Tibial nerve (tissue), 4 donors: ENCODE measurements around the gene FGA. TPM values are rescaled to one million over a fixed set of nuclear protein-coding genes. Genes with fewer than 3 reads are reported as not detected.

Experiments used
- DNase-seq, 2 donors: peaks; one replicate each; pipeline ENCODE4 v3.0.0-alpha.2; 2019; ENCODE audit warnings: low spot score in 2 of 2
- H3K27ac ChIP-seq, 4 donors: fragments of 200-600 bp; sonication (generic) in 3 of 4; one replicate each; pipeline ENCODE4 v1.5.1; 2017 to 2019; ENCODE audit warnings: mild to moderate bottlenecking in 1 of 4
- H3K27me3 ChIP-seq, 2 donors: fragments of 200-600 bp; sonication (generic) in 1 of 2; one replicate each; pipeline versions ENCODE4 v1.5.1 to v1.6.0; 2017 to 2019
- H3K36me3 ChIP-seq, 3 donors: fragments of 200-600 bp; sonication (generic); one replicate each; pipeline ENCODE4 v1.5.1; 2018 to 2019
- H3K4me1 ChIP-seq, 4 donors: fragments of 200-600 bp; sonication (generic) in 3 of 4; one replicate each; pipeline ENCODE4 v1.5.1; 2017 to 2019
- H3K4me3 ChIP-seq, 4 donors: fragments of 200-600 bp; sonication (generic) in 3 of 4; one replicate each; pipeline ENCODE4 v1.5.1; 2017 to 2019; ENCODE audit warnings: mild to moderate bottlenecking in 1 of 4, moderate library complexity in 1 of 4
- H3K9me3 ChIP-seq, 4 donors: fragments of 200-600 bp; sonication (generic) in 3 of 4; one replicate each; pipeline ENCODE4 v1.5.1; 2017 to 2019
- CTCF ChIP-seq, 5 experiments: fragments of 200-600 bp in 3 of 5; fragments of 450-650 bp in 2 of 5; sonication (generic) in 3 of 5; IDR thresholded peaks; one replicate each; pipeline ENCODE4 v1.5.1; 2016 to 2019; ENCODE audit warnings: antibody characterized with exemption in 5 of 5, mild to moderate bottlenecking in 3 of 5, moderate library complexity in 2 of 5
- EP300 ChIP-seq, 2 donors: sonication (generic); formaldehyde crosslinking; IDR thresholded peaks; one replicate each; pipeline ENCODE4 v1.6.1; 2017; ENCODE audit warnings: antibody characterized with exemption in 2 of 2, mild to moderate bottlenecking in 1 of 2
- POLR2A ChIP-seq, 2 donors: fragments of 450-650 bp; IDR thresholded peaks; one replicate each; pipeline ENCODE4 v1.6.1; 2017; ENCODE audit warnings: antibody characterized with exemption in 2 of 2, mild to moderate bottlenecking in 2 of 2, moderate library complexity in 2 of 2
- WGBS, 2 donors: methylation state at CpG; one replicate each; pipeline ENCODE4 v1.1.5; 2018; 5-methylcytosine and 5-hydroxymethylcytosine counted together
- total RNA-seq, 4 donors: library from RNA; depleted of rRNA; stranded (reverse); fragments of >200 nt; gene quantifications; one replicate each; pipeline ENCODE4 v1.1.0, GENCODE V29; 2016

FGA gene
- total RNA-seq, 4 donors from 2014 or later: 7.2 TPM; not detected in 3

- Histone ChIP-seq H3K36me3 (no peaks in the 10 kb centered on the region), H3K27me3 (no peaks in the 10 kb centered on the region), H3K4me1 (no peaks in the 10 kb centered on the region), H3K9me3 (no peaks in the 10 kb centered on the region), H3K27ac (no peak within 1 kb of the TSS), H3K4me3 (no peak within 1 kb of the TSS)
- no peak for DNase-seq
- no peak for TF ChIP-seq POLR2A (IDR thresholded peaks at IDR 0.05)
- TF ChIP-seq CTCF (IDR thresholded peaks at IDR 0.05): no peak
- no peak for TF ChIP-seq EP300 (IDR thresholded peaks at IDR 0.05)
- 73% methylated on average over 2 of the region's 2 CpGs for WGBS, 2 donors
These were observed 27.8 kb downstream of the FGA start, which contains the start of gene FGB for GRCh38 chr4:154562697-154563254. TSS of gene FGB (plus strand) at chr4:154563011. CDS start at chr4:154563019, 8 bp downstream.

- WGBS, 2 donors: 59 to 61% methylated on average over 4 of the region's 4 CpGs
- Histone ChIP-seq H3K4me1 (no peaks in the 10 kb centered on the region), H3K9me3 (no peaks in the 10 kb centered on the region), H3K27me3 (no peaks in the 10 kb centered on the region), H3K4me3 (no peak overlapping the region), H3K36me3 (no peaks in the 10 kb centered on the region), H3K27ac (no peak overlapping the region)
- DNase-seq: no peak
- no peak for TF ChIP-seq POLR2A (IDR thresholded peaks at IDR 0.05)
- TF ChIP-seq EP300 (IDR thresholded peaks at IDR 0.05): no peak
- TF ChIP-seq CTCF (IDR thresholded peaks at IDR 0.05): no peak
These were observed 29.7 kb downstream of the FGA start for GRCh38 chr4:154560824-154561231.

GRCh38 chr4:154560419-154560801 is 30.1 kb downstream of the FGA start:
- no peaks in the 10 kb centered on the region for H3K27me3 ChIP-seq
- 92 to 93% methylated on average over 1 of the region's 1 CpG for WGBS, 2 donors
- no peak for DNase-seq
- H3K36me3 ChIP-seq: no peaks in the 10 kb centered on the region
- no peaks in the 10 kb centered on the region for H3K4me1 ChIP-seq
- H3K27ac ChIP-seq: no peak overlapping the region
- H3K9me3 ChIP-seq: no peaks in the 10 kb centered on the region
- TF ChIP-seq CTCF (IDR thresholded peaks at IDR 0.05): no peak
- no peak for TF ChIP-seq EP300 (IDR thresholded peaks at IDR 0.05)
- TF ChIP-seq POLR2A (IDR thresholded peaks at IDR 0.05): no peak
- no peak overlapping the region for H3K4me3 ChIP-seq

- no peaks in the 10 kb centered on the region for H3K9me3 ChIP-seq
- no peak overlapping the region for H3K4me3 ChIP-seq
- no peak for TF ChIP-seq POLR2A (IDR thresholded peaks at IDR 0.05)
- TF ChIP-seq CTCF (IDR thresholded peaks at IDR 0.05): peak in 3 of 5 experiments; percentile 26 to 43 (median 40)
- TF ChIP-seq EP300 (IDR thresholded peaks at IDR 0.05): no peak
- no peak overlapping the region for H3K27ac ChIP-seq
- H3K27me3 ChIP-seq: no peaks in the 10 kb centered on the region
- H3K36me3 ChIP-seq: no peaks in the 10 kb centered on the region
- no peak for DNase-seq
- no peaks in the 10 kb centered on the region for H3K4me1 ChIP-seq
- 62 to 63% methylated on average over 9 of the region's 9 CpGs for WGBS, 2 donors
These were observed 30.8 kb downstream of the FGA start for GRCh38 chr4:154559494-154560418.

- Histone ChIP-seq H3K4me1 (no peaks in the 10 kb centered on the region), H3K9me3 (no peaks in the 10 kb centered on the region), H3K36me3 (no peaks in the 10 kb centered on the region), H3K27me3 (no peaks in the 10 kb centered on the region), H3K4me3 (no peak overlapping the region), H3K27ac (no peak overlapping the region)
- TF ChIP-seq EP300 (IDR thresholded peaks at IDR 0.05) (no peak), POLR2A (IDR thresholded peaks at IDR 0.05) (no peak), CTCF (IDR thresholded peaks at IDR 0.05) (no peak)
- no peak for DNase-seq
- WGBS, 2 donors: 88 to 100% methylated on average over 1 of the region's 1 CpG
These were observed 31.4 kb downstream of the FGA start for GRCh38 chr4:154559141-154559493.
